HG02981 (cell line): ENCODE measurements around the gene GRWD1.

Experiments
- ATAC-seq: cut with Tn5 transposase; IDR thresholded peaks from one replicate; pipeline ENCODE4 v1.9.1; 2021; ENCODE audit warnings: mild to moderate bottlenecking, moderate library complexity; ENCODE audit not compliant: unreplicated experiment

Gene GRWD1

GRCh38 chr19:48421548-48421947 is 24.2 kb upstream of the GRWD1 start:
- ATAC-seq, result no peak

- ATAC-seq, result no peak
Observed at GRCh38 chr19:48424694-48425219, 21.0 kb upstream of the GRWD1 start.

GRCh38 chr19:48428670-48429069 is 17.1 kb upstream of the GRWD1 start:
- no peak for ATAC-seq

GRCh38 chr19:48433337-48433736 is 12.4 kb upstream of the GRWD1 start:
- no peak for ATAC-seq

- no peak for ATAC-seq
Observed at GRCh38 chr19:48436586-48436985, 9.2 kb upstream of the GRWD1 start.

GRCh38 chr19:48441360-48442050 is 4.3 kb upstream of the GRWD1 start:
- no peak for ATAC-seq

DNA sequence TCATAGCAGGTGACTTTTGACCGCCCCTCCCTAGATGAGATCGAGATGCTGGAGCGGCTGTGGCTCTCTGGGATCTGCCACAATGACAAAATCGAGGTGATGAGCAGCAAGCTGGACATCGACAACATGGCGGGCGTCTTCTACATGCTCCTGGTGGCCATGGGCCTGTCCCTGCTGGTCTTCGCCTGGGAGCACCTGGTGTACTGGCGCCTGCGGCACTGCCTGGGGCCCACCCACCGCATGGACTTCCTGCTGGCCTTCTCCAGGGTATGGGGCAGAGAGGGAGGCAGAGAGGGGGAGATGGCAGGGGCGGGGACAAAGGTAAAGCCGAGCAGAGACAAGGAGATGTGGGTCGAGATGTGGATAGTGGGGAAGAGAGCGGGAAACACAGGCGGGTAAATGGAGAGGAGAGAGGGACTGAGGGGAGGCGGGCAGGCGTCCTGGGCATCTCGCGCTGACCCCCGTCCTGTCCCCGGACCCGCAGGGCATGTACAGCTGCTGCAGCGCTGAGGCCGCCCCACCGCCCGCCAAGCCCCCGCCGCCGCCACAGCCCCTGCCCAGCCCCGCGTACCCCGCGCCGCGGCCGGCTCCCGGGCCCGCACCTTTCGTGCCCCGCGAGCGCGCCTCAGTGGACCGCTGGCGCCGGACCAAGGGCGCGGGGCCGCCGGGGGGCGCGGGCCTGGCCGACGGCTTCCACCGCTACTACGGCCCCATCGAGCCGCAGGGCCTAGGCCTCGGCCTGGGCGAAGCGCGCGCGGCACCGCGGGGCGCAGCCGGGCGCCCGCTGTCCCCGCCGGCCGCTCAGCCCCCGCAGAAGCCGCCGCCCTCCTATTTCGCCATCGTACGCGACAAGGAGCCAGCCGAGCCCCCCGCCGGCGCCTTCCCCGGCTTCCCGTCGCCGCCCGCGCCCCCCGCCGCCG is 3.4 kb upstream of the GRWD1 start:
- no peak for ATAC-seq

DNA sequence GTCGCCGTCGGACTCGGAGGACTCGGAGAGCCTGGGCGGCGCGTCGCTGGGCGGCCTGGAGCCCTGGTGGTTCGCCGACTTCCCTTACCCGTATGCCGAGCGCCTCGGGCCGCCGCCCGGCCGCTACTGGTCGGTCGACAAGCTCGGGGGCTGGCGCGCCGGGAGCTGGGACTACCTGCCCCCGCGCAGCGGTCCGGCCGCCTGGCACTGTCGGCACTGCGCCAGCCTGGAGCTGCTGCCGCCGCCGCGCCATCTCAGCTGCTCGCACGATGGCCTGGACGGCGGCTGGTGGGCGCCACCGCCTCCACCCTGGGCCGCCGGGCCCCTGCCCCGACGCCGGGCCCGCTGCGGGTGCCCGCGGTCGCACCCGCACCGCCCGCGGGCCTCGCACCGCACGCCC is 2.5 kb upstream of the GRWD1 start:
- no peak for ATAC-seq

DNA sequence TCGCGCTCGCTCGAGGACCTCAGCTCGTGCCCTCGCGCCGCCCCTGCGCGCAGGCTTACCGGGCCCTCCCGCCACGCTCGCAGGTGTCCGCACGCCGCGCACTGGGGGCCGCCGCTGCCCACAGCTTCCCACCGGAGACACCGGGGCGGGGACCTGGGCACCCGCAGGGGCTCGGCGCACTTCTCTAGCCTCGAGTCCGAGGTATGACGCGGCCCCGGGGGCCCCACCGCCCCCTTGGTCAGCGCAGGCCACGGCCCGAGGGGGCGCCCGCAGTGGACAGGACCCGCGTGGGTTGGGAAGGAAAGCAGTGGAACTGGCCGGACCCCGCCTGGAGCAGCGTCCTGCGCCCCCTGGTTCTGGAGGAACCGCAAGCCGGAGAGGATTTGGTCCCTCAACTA is 2.1 kb upstream of the GRWD1 start:
- ATAC-seq, result no peak

- ATAC-seq, result no peak
Observed at GRCh38 chr19:48444129-48444935, 1.5 kb upstream of the GRWD1 start.

DNA sequence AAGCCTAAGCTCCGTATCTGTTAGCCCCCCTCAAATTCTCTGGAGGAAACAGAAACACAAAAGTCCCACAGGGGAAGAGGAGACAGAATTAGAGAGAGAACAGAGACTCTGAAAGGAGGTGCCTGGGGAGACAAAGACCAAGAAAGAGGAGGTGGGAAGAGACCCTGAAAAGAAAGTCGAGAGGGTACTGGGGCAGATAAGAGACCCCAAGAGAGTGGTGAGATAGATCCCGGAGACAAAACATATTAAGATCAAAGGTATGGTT is 915 bp upstream of the GRWD1 start:
- ATAC-seq, result no peak

GRCh38 chr19:48445256-48445605 is 552 bp upstream of the GRWD1 start:
- ATAC-seq, result no peak

- no peak for ATAC-seq
Observed at GRCh38 chr19:48446579-48446978, 796 bp downstream of the GRWD1 start.

- ATAC-seq, result no peak
Observed at GRCh38 chr19:48448563-48448962, 2.8 kb downstream of the GRWD1 start.

GRCh38 chr19:48450441-48450840 is 4.7 kb downstream of the GRWD1 start:
- ATAC-seq, result no peak

DNA sequence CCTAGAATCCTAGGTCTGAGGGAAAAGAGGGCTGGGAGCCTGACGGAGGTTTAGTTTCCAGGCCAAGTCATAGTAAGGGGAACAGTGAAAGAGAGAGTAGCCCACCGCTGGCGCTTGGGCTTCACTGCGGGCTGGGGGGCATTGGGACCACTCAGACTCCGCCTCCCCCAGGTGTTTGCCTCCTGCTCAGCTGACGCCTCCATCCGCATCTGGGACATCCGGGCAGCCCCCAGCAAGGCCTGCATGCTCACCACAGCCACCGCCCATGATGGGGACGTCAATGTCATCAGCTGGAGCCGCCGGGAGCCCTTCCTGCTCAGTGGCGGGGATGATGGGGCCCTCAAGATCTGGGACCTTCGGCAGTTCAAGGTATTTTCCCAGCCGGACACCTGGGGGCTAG is 5.1 kb downstream of the GRWD1 start:
- ATAC-seq, result no peak

GRCh38 chr19:48451624-48452023 is 5.8 kb downstream of the GRWD1 start:
- ATAC-seq, result no peak

DNA sequence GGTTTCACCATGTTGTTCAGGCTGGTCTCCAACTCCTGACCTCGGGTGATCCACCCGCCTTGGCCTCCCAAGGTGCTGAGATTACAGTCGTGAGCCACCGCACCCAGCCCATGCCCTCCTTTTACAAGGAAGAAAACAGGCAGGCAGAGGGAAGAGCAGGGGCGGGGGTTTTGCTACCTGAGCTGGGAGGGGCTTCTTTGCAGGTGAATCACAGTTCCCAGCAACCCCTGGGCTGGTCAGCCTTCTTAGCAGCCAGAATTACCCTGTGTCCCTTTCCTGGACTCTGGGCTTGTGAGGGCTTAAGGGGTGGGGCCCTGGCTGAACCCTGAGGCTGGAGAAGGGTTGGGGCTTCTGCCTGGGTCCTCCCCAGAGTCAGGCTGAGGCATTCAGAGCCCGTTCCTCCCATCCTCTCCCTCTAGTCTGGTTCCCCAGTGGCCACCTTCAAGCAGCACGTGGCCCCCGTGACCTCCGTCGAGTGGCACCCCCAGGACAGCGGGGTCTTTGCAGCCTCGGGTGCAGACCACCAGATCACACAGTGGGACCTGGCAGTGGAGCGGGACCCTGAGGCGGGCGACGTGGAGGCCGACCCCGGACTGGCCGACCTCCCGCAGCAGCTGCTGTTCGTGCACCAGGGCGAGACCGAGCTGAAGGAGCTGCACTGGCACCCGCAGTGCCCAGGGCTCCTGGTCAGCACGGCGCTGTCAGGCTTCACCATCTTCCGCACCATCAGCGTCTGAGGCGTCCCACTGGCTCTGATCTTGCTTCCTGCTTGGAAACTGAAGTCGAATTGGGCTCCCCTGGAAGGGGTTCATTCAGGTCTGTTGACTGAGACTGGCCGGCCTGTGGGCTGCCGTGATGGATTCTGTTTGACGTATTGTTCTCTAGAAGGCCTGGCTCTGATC is 6.8 kb downstream of the GRWD1 start:
- ATAC-seq, result no peak

DNA sequence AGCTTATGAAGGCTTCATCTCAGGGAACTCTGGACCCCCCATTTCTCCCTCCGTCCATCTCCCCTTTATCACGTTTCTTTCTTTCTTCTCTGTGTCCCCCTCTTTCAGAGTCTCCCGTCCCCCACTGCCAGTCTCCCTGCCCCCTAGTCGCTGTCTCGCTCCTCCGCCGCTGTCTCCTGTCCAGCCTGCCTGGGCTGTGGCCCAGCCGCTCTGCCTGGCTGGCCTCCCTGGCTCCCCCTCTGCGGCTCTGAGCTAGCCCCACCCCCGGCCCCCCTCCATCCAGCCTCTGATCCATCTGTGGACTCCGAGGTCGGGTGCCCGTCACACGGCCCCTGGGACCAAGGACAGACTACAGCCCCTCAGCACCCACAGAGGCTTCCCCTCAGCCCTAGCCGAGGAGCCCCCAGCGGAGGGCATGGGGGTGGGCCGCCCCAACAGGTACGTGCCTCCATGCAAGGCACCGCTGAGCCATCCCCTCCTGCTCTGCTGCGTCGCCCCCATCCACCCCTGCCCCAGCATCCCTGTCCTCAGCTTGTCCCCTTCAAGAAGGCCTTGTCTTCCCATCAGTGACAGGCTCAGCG is 8.5 kb downstream of the GRWD1 start:
- ATAC-seq, result no peak
